Thymus (tissue), 11 donors: ENCODE measurements around the gene EEF2. TPM values are rescaled to one million over a fixed set of nuclear protein-coding genes. Genes with fewer than 3 reads are reported as not detected.
"Not testable (repeated sequence)": the region's sequence is repeated elsewhere in the genome, so short reads cannot be mapped to it uniquely, and the experiment has no call there.

Experiments used
- DNase-seq, 9 donors: peaks; one replicate each; pipeline ENCODE4 v3.0.0-alpha.2; 2013; ENCODE audit warnings: low spot score in 9 of 9, low read depth in 6 of 9, missing footprints in 1 of 9
- H3K27ac ChIP-seq, 2 donors: one replicate each; pipeline ENCODE4 v1.5.1; 2013; ENCODE audit warnings: control low read depth in 1 of 2, low read depth in 1 of 2, low read length in 1 of 2, mild to moderate bottlenecking in 1 of 2, moderate library complexity in 1 of 2
- H3K27me3 ChIP-seq, 2 donors: one replicate each; pipeline ENCODE4 v1.5.1; 2013; ENCODE audit warnings: low read length in 1 of 2; ENCODE audit not compliant: control insufficient read depth in 2 of 2, insufficient read depth in 1 of 2
- H3K36me3 ChIP-seq, 2 donors: one replicate each; pipeline ENCODE4 v1.5.1; 2013; ENCODE audit warnings: low read length in 1 of 2, mild to moderate bottlenecking in 1 of 2, moderate library complexity in 1 of 2; ENCODE audit not compliant: control insufficient read depth in 2 of 2, insufficient read depth in 2 of 2
- H3K4me1 ChIP-seq, 2 donors: one replicate each; pipeline ENCODE4 v1.5.1; 2013; ENCODE audit warnings: low read length in 2 of 2; ENCODE audit not compliant: control insufficient read depth in 2 of 2, insufficient read depth in 2 of 2
- H3K4me3 ChIP-seq, 2 donors: one replicate each; pipeline ENCODE4 v1.5.1; 2013; ENCODE audit warnings: low read length in 2 of 2, control low read depth in 1 of 2, mild to moderate bottlenecking in 1 of 2
- H3K9me3 ChIP-seq, 2 donors: one replicate each; pipeline ENCODE4 v1.5.1; 2013; ENCODE audit warnings: low read length in 1 of 2, mild to moderate bottlenecking in 1 of 2; ENCODE audit not compliant: control insufficient read depth in 2 of 2, insufficient read depth in 1 of 2
- WGBS: extraction: QIAGEN DNeasy Blood & Tissue Kit; methylation state at CpG from one replicate; pipeline ENCODE4 v1.1.7; 2013; 5-methylcytosine and 5-hydroxymethylcytosine counted together
- polyA plus RNA-seq: library from polyadenylated mRNA; stranded (reverse); fragments of 200-250 nt; gene quantifications from one replicate; pipeline ENCODE4 v1.2.3, GENCODE V29; 2013
- total RNA-seq: library from RNA; stranded (reverse); fragments of 120-200 nt; gene quantifications from one replicate; pipeline ENCODE4 v1.2.4, GENCODE V29; 2013
- donor health status: healthy.

The EEF2 gene
- total and polyA plus RNA-seq, 2 donors: 815 to 1,612 TPM

GRCh38 chr19:3998667-3999412 is 13.6 kb upstream of the EEF2 start:
- 96% methylated on average over 29 of the region's 29 CpGs for WGBS
- H3K4me1 ChIP-seq, H3K36me3 ChIP-seq, H3K27ac ChIP-seq, H3K9me3 ChIP-seq, H3K4me3 ChIP-seq, H3K27me3 ChIP-seq, DNase-seq: not testable (repeated sequence)

GRCh38 chr19:3995607-3996006 is 10.3 kb upstream of the EEF2 start:
- DNase-seq: no peak
- peaks cover 0 to 1% of the 10 kb centered on the region in 2 donors for H3K9me3 ChIP-seq
- no peaks in the 10 kb centered on the region for H3K4me1 ChIP-seq
- 97% methylated on average over 6 of the region's 6 CpGs for WGBS
- H3K36me3 ChIP-seq: no peaks in the 10 kb centered on the region
- no peak overlapping the region for H3K4me3 ChIP-seq
- H3K27me3 ChIP-seq: no peaks in the 10 kb centered on the region
- H3K27ac ChIP-seq: no peak overlapping the region

- Histone ChIP-seq H3K4me1 (peaks cover 14 to 25% of the 10 kb centered on the region in 2 donors), H3K4me3 (no peak overlapping the region), H3K27me3 (peaks cover 0 to 14% of the 10 kb centered on the region in 2 donors), H3K9me3 (peaks cover 0 to 5% of the 10 kb centered on the region in 2 donors), H3K36me3 (no peaks in the 10 kb centered on the region), H3K27ac (no peak overlapping the region)
- DNase-seq: no peak
- WGBS: 70% methylated on average over 3 of the region's 3 CpGs
Measured at GRCh38 chr19:3990815-3991117, 5.5 kb upstream of the EEF2 start.

GRCh38 chr19:3987619-3988371 is 2.5 kb upstream of the EEF2 start:
- Histone ChIP-seq H3K4me3 (peak overlapping the region in 1 of 2 donors; percentile 37), H3K36me3 (peaks cover 16 to 20% of the 10 kb centered on the region in 2 donors), H3K4me1 (peaks cover 22 to 45% of the 10 kb centered on the region in 2 donors), H3K27ac (no peak overlapping the region), H3K27me3 (peaks cover 0 to 14% of the 10 kb centered on the region in 2 donors), H3K9me3 (peaks cover 0 to 5% of the 10 kb centered on the region in 2 donors)
- DNase-seq: peak in 8 of 9 donors; percentile 74 to 94 (median 84)
- 13% methylated on average over 30 of the region's 30 CpGs for WGBS

GRCh38 chr19:3986260-3987041 is 1.2 kb upstream of the EEF2 start:
- WGBS: 2% methylated on average over 21 of the region's 21 CpGs
- peaks cover 0 to 10% of the 10 kb centered on the region in 2 donors for H3K9me3 ChIP-seq
- peaks cover 22 to 45% of the 10 kb centered on the region in 2 donors for H3K4me1 ChIP-seq
- peak overlapping the region; percentile 1 to 8 for H3K27ac ChIP-seq
- H3K36me3 ChIP-seq: peaks cover 29 to 33% of the 10 kb centered on the region in 2 donors
- H3K4me3 ChIP-seq: peak overlapping the region; percentile 97 to 98
- H3K27me3 ChIP-seq: peaks cover 0 to 14% of the 10 kb centered on the region in 2 donors
- DNase-seq: peak in 6 of 9 donors; percentile 46 to 85 (median 63)

- peak in 2 of 9 donors; percentile 15 to 33 for DNase-seq
- Histone ChIP-seq H3K9me3 (peaks cover 0 to 10% of the 10 kb centered on the region in 2 donors), H3K27me3 (peaks cover 0 to 14% of the 10 kb centered on the region in 2 donors), H3K36me3 (peaks cover 36 to 40% of the 10 kb centered on the region in 2 donors), H3K4me1 (peaks cover 22 to 45% of the 10 kb centered on the region in 2 donors), H3K4me3 (peak overlapping the region; percentile 97 to 98), H3K27ac (peak overlapping the region in 1 of 2 donors; percentile 40)
- 4% methylated on average over 19 of the region's 19 CpGs for WGBS
Measured at GRCh38 chr19:3985643-3986259, 488 bp upstream of the EEF2 start.

- H3K27ac ChIP-seq: peak overlapping the region; percentile 93 to 98
- H3K4me3 ChIP-seq: peak overlapping the region; percentile 97 to 98
- peaks cover 22 to 45% of the 10 kb centered on the region in 2 donors for H3K4me1 ChIP-seq
- DNase-seq: no peak
- H3K27me3 ChIP-seq: peaks cover 0 to 14% of the 10 kb centered on the region in 2 donors
- under 1% methylated on average over 10 of the region's 10 CpGs for WGBS
- H3K36me3 ChIP-seq: peaks cover 48 to 52% of the 10 kb centered on the region in 2 donors
- H3K9me3 ChIP-seq: peaks cover 0 to 5% of the 10 kb centered on the region in 2 donors
Measured at GRCh38 chr19:3984584-3984907, 717 bp downstream of the EEF2 start.

GRCh38 chr19:3983936-3984583 is 1.2 kb downstream of the EEF2 start:
- 72% methylated on average over 30 of the region's 30 CpGs for WGBS
- Histone ChIP-seq H3K4me3 (peak overlapping the region; percentile 97 to 98), H3K4me1 (peaks cover 22 to 45% of the 10 kb centered on the region in 2 donors), H3K36me3 (peaks cover 53 to 57% of the 10 kb centered on the region in 2 donors), H3K27ac (peak overlapping the region in 1 of 2 donors; percentile 93), H3K27me3 (peaks cover 0 to 14% of the 10 kb centered on the region in 2 donors), H3K9me3 (peaks cover 0 to 5% of the 10 kb centered on the region in 2 donors)
- DNase-seq: no peak
